ENCODE measurements around the gene ACOT4.
A peak's percentile ranks its signal among the peaks of the same experiment; 100 is the strongest.
"Not testable (repeated sequence)": the region's sequence is repeated elsewhere in the genome, so short reads cannot be mapped to it uniquely, and the experiment has no call there.

ACOT4 gene

GRCh38 chr14:73591690-73592449, at the start of gene ACOT4:
Gene ACOT4, plus strand, starts transcription at chr14:73591873. Its CDS starts 87 bp downstream, at chr14:73591960.
- peak; percentile 36 for DNase-seq

- not testable (repeated sequence) for DNase-seq
These were observed 48.7 kb upstream of the ACOT4 start for GRCh38 chr14:73542961-73543360.

- DNase-seq, result not testable (repeated sequence)
These were observed 46.3 kb upstream of the ACOT4 start for GRCh38 chr14:73545353-73545752.

- DNase-seq, result not testable (repeated sequence)
These were observed 42.6 kb upstream of the ACOT4 start for GRCh38 chr14:73549097-73549496.

GRCh38 chr14:73549889-73550524, 41.7 kb upstream of the ACOT4 start:
- DNase-seq, result not testable (repeated sequence)

GRCh38 chr14:73553845-73554244, 37.8 kb upstream of the ACOT4 start:
- DNase-seq, result no peak

GRCh38 chr14:73557201-73557600, 34.5 kb upstream of the ACOT4 start:
- DNase-seq, result not testable (repeated sequence)

- DNase-seq, result not testable (repeated sequence)
These were observed 33.4 kb upstream of the ACOT4 start for GRCh38 chr14:73558238-73558637.

GRCh38 chr14:73562256-73562655, 29.4 kb upstream of the ACOT4 start:
- not testable (repeated sequence) for DNase-seq

GRCh38 chr14:73562696-73563095, 29.0 kb upstream of the ACOT4 start:
- DNase-seq, result not testable (repeated sequence)

- DNase-seq, result not testable (repeated sequence)
These were observed 25.2 kb upstream of the ACOT4 start for GRCh38 chr14:73566431-73566830.

- DNase-seq, result not testable (repeated sequence)
These were observed 24.7 kb upstream of the ACOT4 start for GRCh38 chr14:73566935-73567334.

GRCh38 chr14:73567358-73567757, 24.3 kb upstream of the ACOT4 start:
- DNase-seq, result no peak

- DNase-seq, result no peak
These were observed 23.5 kb upstream of the ACOT4 start for GRCh38 chr14:73567951-73568885.

- not testable (repeated sequence) for DNase-seq
These were observed 22.8 kb upstream of the ACOT4 start for GRCh38 chr14:73568886-73569184.

GRCh38 chr14:73569185-73569958, 22.3 kb upstream of the ACOT4 start, which contains the start of gene ACOT2:
Gene ACOT2, plus strand, starts transcription at chr14:73569213. Its CDS starts 28 bp downstream, at chr14:73569241.
- DNase-seq, result peak; percentile 74

- peak; percentile 60 for DNase-seq
These were observed 20.8 kb upstream of the ACOT4 start for GRCh38 chr14:73570913-73571312.

- DNase-seq, result not testable (repeated sequence)
These were observed 18.6 kb upstream of the ACOT4 start for GRCh38 chr14:73573034-73573433.

- DNase-seq, result not testable (repeated sequence)
These were observed 17.9 kb upstream of the ACOT4 start for GRCh38 chr14:73573740-73574139.

GRCh38 chr14:73574251-73574650, 17.4 kb upstream of the ACOT4 start:
- DNase-seq, result not testable (repeated sequence)

GRCh38 chr14:73576391-73576790, 15.3 kb upstream of the ACOT4 start:
- no peak for DNase-seq

GRCh38 chr14:73577214-73577613, 14.5 kb upstream of the ACOT4 start:
- DNase-seq, result not testable (repeated sequence)

All from CD4-positive, alpha-beta T cell treated with Interferon gamma for 1 hour (primary cell).